Upper lobe of left lung (tissue), 4 donors: Measurements from ENCODE around the gene SFTPA2.
"Not testable (repeated sequence)": the region's sequence is repeated elsewhere in the genome, so short reads cannot be mapped to it uniquely, and the experiment has no call there.

ENCODE experiments used
- POLR2A ChIP-seq, 4 donors: fragments of 450-650 bp; IDR thresholded peaks; one replicate each; pipeline ENCODE4 v1.5.1; 2016 to 2017; ENCODE audit warnings: antibody characterized with exemption in 4 of 4, mild to moderate bottlenecking in 2 of 4
- POLR2AphosphoS5 ChIP-seq, 2 donors: sonication (generic); formaldehyde crosslinking; IDR thresholded peaks; one replicate each; pipeline ENCODE4 v1.5.1; 2017; ENCODE audit warnings: antibody characterized with exemption in 2 of 2
- TF ChIP-seq, protein P1 (sequence below), 6 experiments: fragments of 450-650 bp in 4 of 6; fragments of 200-600 bp in 2 of 6; sonication (generic) in 2 of 6; IDR thresholded peaks; one replicate each; pipeline ENCODE4 v1.5.1; 2016 to 2019; ENCODE audit warnings: antibody characterized with exemption in 6 of 6

DNA sequence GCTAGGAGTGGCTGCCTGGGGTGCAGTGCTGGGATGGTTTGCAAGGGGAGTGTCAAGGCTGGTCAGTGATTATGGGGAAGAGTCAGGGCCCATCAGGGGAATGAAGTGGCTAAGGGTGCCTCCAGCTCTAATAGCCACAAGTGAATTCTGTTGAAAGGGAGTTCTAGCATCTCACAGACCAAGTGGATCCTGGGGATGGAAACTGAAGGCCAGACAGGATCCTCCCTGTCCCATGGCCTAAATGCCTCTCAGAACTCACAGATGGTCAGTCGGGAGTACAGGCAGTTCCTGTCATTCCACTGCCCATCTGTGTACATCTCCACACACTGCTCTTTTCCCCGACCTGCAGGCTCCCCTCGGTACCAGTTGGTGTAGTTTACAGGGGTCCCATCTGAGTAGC lies 3.2 kb downstream of the SFTPA2 start:
- TF ChIP-seq, protein P1, sequence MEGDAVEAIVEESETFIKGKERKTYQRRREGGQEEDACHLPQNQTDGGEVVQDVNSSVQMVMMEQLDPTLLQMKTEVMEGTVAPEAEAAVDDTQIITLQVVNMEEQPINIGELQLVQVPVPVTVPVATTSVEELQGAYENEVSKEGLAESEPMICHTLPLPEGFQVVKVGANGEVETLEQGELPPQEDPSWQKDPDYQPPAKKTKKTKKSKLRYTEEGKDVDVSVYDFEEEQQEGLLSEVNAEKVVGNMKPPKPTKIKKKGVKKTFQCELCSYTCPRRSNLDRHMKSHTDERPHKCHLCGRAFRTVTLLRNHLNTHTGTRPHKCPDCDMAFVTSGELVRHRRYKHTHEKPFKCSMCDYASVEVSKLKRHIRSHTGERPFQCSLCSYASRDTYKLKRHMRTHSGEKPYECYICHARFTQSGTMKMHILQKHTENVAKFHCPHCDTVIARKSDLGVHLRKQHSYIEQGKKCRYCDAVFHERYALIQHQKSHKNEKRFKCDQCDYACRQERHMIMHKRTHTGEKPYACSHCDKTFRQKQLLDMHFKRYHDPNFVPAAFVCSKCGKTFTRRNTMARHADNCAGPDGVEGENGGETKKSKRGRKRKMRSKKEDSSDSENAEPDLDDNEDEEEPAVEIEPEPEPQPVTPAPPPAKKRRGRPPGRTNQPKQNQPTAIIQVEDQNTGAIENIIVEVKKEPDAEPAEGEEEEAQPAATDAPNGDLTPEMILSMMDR (IDR thresholded peaks at IDR 0.05), result not testable (repeated sequence)
- peak in 1 of 4 donors; percentile 58 for TF ChIP-seq POLR2A (IDR thresholded peaks at IDR 0.05)
- not testable (repeated sequence) for TF ChIP-seq POLR2AphosphoS5 (IDR thresholded peaks at IDR 0.05)
